GM12878 (cell line): Measurements from ENCODE around the gene SPINK9.

Source experiments
- CBFB ChIP-seq: IDR thresholded peaks from 2 replicates; pipeline ENCODE4 v1.6.1; 2016; ENCODE audit warnings: antibody characterized with exemption, low read depth
- EP300 ChIP-seq, 2 experiments: fragments of 150-350 bp in 1 of 2; IDR thresholded peaks; 2 replicates each; pipeline ENCODE4 v1.6.1; 2011 to 2012; ENCODE audit warnings: low read depth in 2 of 2, low read length in 2 of 2, borderline replicate concordance in 1 of 2, improper control_type of control experiment in 1 of 2, inconsistent platforms in 1 of 2; ENCODE audit not compliant: control insufficient read depth in 1 of 2
- ESRRA ChIP-seq: IDR thresholded peaks from 2 replicates; pipeline ENCODE4 v1.6.1; 2012; ENCODE audit warnings: mild to moderate bottlenecking, low read length, improper control_type of control experiment
- EZH2 ChIP-seq: IDR thresholded peaks from 2 replicates; pipeline ENCODE4 v1.6.1; 2012; ENCODE audit warnings: low read depth, mild to moderate bottlenecking, control low read depth, inconsistent platforms, low read length, borderline replicate concordance; ENCODE audit not compliant: control insufficient read depth
- JUND ChIP-seq: IDR thresholded peaks from 2 replicates; pipeline ENCODE4 v1.6.1; 2012; ENCODE audit warnings: low read depth, mild to moderate bottlenecking, low read length, improper control_type of control experiment, moderate library complexity
- MXI1 ChIP-seq: fragments of 150-350 bp; IDR thresholded peaks from 2 replicates; pipeline ENCODE4 v1.6.1; 2011; ENCODE audit warnings: low read depth, mild to moderate bottlenecking, inconsistent platforms, low read length, improper control_type of control experiment
- NR2C2 ChIP-seq: IDR thresholded peaks from 2 replicates; pipeline ENCODE4 v1.6.1; 2011; ENCODE audit warnings: borderline replicate concordance, low read depth; ENCODE audit not compliant: control insufficient read depth, insufficient read length
- POLR2AphosphoS5 ChIP-seq: IDR thresholded peaks from 2 replicates; pipeline ENCODE4 v1.6.1; 2011; ENCODE audit warnings: mild to moderate bottlenecking, low read length, inconsistent platforms
- REST ChIP-seq: IDR thresholded peaks from 2 replicates; pipeline ENCODE4 v1.6.1; 2012; ENCODE audit warnings: mild to moderate bottlenecking, low read depth, low read length
- TCF12 ChIP-seq: IDR thresholded peaks from 2 replicates; pipeline ENCODE4 v1.6.1; 2011; ENCODE audit warnings: low read depth, mild to moderate bottlenecking, low read length
- ZSCAN29 ChIP-seq: fragments of 450-650 bp; IDR thresholded peaks from 2 replicates; pipeline ENCODE4 v1.6.1; 2017; ENCODE audit warnings: mild to moderate bottlenecking, moderate library complexity
- TF ChIP-seq, protein P1 (sequence below), 3 experiments: IDR thresholded peaks in 2 of 3; conservative IDR thresholded peaks in 1 of 3; 2 replicates each; pipeline ENCODE4 v1.5.1; 2011; ENCODE audit warnings: low read depth in 3 of 3, low read length in 3 of 3, mild to moderate bottlenecking in 3 of 3, control low read depth in 2 of 3, moderate library complexity in 2 of 3, inconsistent platforms in 1 of 3, mixed read lengths in 1 of 3; ENCODE audit not compliant: control insufficient read depth in 2 of 3, insufficient read depth in 1 of 3; ENCODE audit errors: extremely low read depth in 1 of 3

- TF ChIP-seq NR2C2 (no peak), CBFB (no peak), MXI1 (no peak), ESRRA (no peak), TCF12 (no peak), REST (no peak), POLR2AphosphoS5 (no peak), ZSCAN29 (no peak), EP300 (IDR thresholded peaks at IDR 0.05; ENCODE audit: borderline replicate concordance in 1 of 2, control insufficient read depth in 1 of 2, low read depth in 2 of 2, low read length in 2 of 2) (no peak), EZH2 (no peak), JUND (no peak)
- TF ChIP-seq, protein P1, sequence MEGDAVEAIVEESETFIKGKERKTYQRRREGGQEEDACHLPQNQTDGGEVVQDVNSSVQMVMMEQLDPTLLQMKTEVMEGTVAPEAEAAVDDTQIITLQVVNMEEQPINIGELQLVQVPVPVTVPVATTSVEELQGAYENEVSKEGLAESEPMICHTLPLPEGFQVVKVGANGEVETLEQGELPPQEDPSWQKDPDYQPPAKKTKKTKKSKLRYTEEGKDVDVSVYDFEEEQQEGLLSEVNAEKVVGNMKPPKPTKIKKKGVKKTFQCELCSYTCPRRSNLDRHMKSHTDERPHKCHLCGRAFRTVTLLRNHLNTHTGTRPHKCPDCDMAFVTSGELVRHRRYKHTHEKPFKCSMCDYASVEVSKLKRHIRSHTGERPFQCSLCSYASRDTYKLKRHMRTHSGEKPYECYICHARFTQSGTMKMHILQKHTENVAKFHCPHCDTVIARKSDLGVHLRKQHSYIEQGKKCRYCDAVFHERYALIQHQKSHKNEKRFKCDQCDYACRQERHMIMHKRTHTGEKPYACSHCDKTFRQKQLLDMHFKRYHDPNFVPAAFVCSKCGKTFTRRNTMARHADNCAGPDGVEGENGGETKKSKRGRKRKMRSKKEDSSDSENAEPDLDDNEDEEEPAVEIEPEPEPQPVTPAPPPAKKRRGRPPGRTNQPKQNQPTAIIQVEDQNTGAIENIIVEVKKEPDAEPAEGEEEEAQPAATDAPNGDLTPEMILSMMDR (IDR thresholded peaks at IDR 0.05 in 2 of 3, conservative IDR thresholded peaks at IDR 0.05 in 1 of 3; ENCODE audit: control insufficient read depth in 2 of 3, extremely low read depth in 1 of 3, insufficient read depth in 1 of 3, low read depth in 3 of 3, low read length in 3 of 3): no peak
These were observed at the start of gene SPINK9 for GRCh38 chr5:148335259-148335658.
